Psoas muscle (tissue), 8 donors: ENCODE measurements around the gene RFC4. TPM values are rescaled to one million over a fixed set of nuclear protein-coding genes. Genes with fewer than 3 reads are reported as not detected.

Source experiments
- ATAC-seq, 4 donors: fragments of 200-7000 bp; cut with Tn5 transposase; one replicate each; pipeline ENCODE4 v1.9.1; 2020; ENCODE audit warnings: moderate library complexity in 3 of 4, mild to moderate bottlenecking in 2 of 4
- DNase-seq, 2 donors: peaks; one replicate each; pipeline ENCODE4 v3.0.0-alpha.2; 2020
- H3K27ac ChIP-seq: fragments of 200-600 bp; one replicate; pipeline ENCODE4 v1.8.0; 2022
- H3K27me3 ChIP-seq, 3 donors: fragments of 200-600 bp in 1 of 3; one replicate each; pipeline versions ENCODE4 v1.6.1 to v1.8.0; 2013 to 2022; ENCODE audit warnings: low read length in 2 of 3, mild to moderate bottlenecking in 2 of 3, moderate library complexity in 1 of 3; ENCODE audit not compliant: insufficient read depth in 3 of 3
- H3K36me3 ChIP-seq, 2 donors: fragments of 200-600 bp in 1 of 2; one replicate each; pipeline versions ENCODE4 v1.6.1 to v1.8.0; 2013 to 2022; ENCODE audit warnings: low read depth in 1 of 2, mild to moderate bottlenecking in 1 of 2, moderate library complexity in 1 of 2; ENCODE audit not compliant: insufficient read depth in 1 of 2
- H3K4me1 ChIP-seq: fragments of 200-600 bp; one replicate; pipeline ENCODE4 v1.8.0; 2022
- H3K4me3 ChIP-seq: fragments of 200-600 bp; one replicate; pipeline ENCODE4 v1.8.0; 2022; ENCODE audit warnings: mild to moderate bottlenecking
- H3K9me3 ChIP-seq: fragments of 200-600 bp; one replicate; pipeline ENCODE4 v1.8.0; 2022
- CTCF ChIP-seq: fragments of 200-600 bp; IDR thresholded peaks from one replicate; pipeline ENCODE4 v1.8.0; 2022; ENCODE audit warnings: antibody characterized with exemption
- WGBS, 3 donors: extraction: QIAGEN DNeasy Blood & Tissue Kit; methylation state at CpG; one replicate each; pipeline versions ENCODE4 v1.1.6 to v1.1.7; 2013; 5-methylcytosine and 5-hydroxymethylcytosine counted together
- intact Hi-C, 2 donors: fragments of 100-400 bp; cut with DNase I; formaldehyde crosslinking; loops; one replicate each; pipeline versions ENCODE4 v1.11.0 to v1.14.2; 2022
- polyA plus RNA-seq, 3 donors: library from polyadenylated mRNA; stranded (reverse); fragments of 200-250 nt; gene quantifications; one replicate each; pipeline ENCODE4 v1.2.3, GENCODE V29; 2013
- total RNA-seq, 4 donors: library from RNA; stranded (reverse); fragmentation: NEBNext Ultra II Directional in 2 of 4; extraction: Animal tissue kit (Norgen Biotek cat#: 25700) in 2 of 4; gene quantifications; one replicate each; pipeline versions ENCODE4 v1.2.1 to v1.2.4, GENCODE V29; 2021 to 2023
- donor health status: healthy with polysubstance abuse.
- donor health status: DM: no; HTN: no; CAD: no; lungs with moderate emphysema.
- donor health status: Bipolar disorder and iron deficiency.
- donor health status: healthy.
- donor health status: DM: yes; HTN: yes; CAD: no.
- donor health status: DM: no; HTN: no; CAD: no.
- donor health status: DM: no; HTN: no; CAD: no.
- donor health status: DM: yes; HTN: yes; CAD: no.

Gene RFC4
- total and polyA plus RNA-seq, 7 donors, result 3.4 to 20.6 (median 8.1) TPM

GRCh38 chr3:186842426-186843038 is 36.2 kb upstream of the RFC4 start, which contains the start of gene ADIPOQ:
ADIPOQ (plus strand) TSS chr3:186842710; CDS start chr3:186853059, 10,349 bp downstream.
- no peaks in the 10 kb centered on the region for H3K4me1 ChIP-seq
- no peak for TF ChIP-seq CTCF
- WGBS, 3 donors, result 72 to 74% (median 73%) methylated on average over 7 of the region's 7 CpGs

GRCh38 chr3:186841620-186842019 is 35.3 kb upstream of the RFC4 start:
- Histone ChIP-seq H3K4me3 (no peak overlapping the region), H3K27me3 (peaks cover 0 to 13% (median 0%) of the 10 kb centered on the region in 3 donors), H3K9me3 (no peaks in the 10 kb centered on the region), H3K27ac (no peak overlapping the region), H3K4me1 (no peaks in the 10 kb centered on the region), H3K36me3 (no peaks in the 10 kb centered on the region)
- ATAC-seq (no peak), DNase-seq (no peak)
- WGBS, 3 donors, result 52 to 67% (median 62%) methylated on average over 4 of the region's 4 CpGs
- TF ChIP-seq CTCF, result no peak
- intact Hi-C loops, result no loop called here

More at GRCh38 chr3:186842426-186843038, 36.2 kb upstream of the RFC4 start, which contains the start of gene ADIPOQ:
- intact Hi-C loops, result no loop called here
- no peak within 1 kb of the TSS for H3K4me3 ChIP-seq
- H3K27ac ChIP-seq, result no peak within 1 kb of the TSS
- H3K27me3 ChIP-seq, result peaks cover 0 to 13% (median 0%) of the 10 kb centered on the region in 3 donors
- DNase-seq (no peak), ATAC-seq (no peak)
- no peaks in the 10 kb centered on the region for H3K36me3 ChIP-seq
- H3K9me3 ChIP-seq, result no peaks in the 10 kb centered on the region

GRCh38 chr3:186839874-186840641 is 33.8 kb upstream of the RFC4 start:
- Histone ChIP-seq H3K36me3 (no peaks in the 10 kb centered on the region), H3K9me3 (no peaks in the 10 kb centered on the region), H3K4me3 (no peak overlapping the region), H3K27ac (no peak overlapping the region), H3K4me1 (no peaks in the 10 kb centered on the region), H3K27me3 (peaks cover 0 to 5% (median 0%) of the 10 kb centered on the region in 3 donors)
- TF ChIP-seq CTCF, result no peak
- 83 to 93% (median 87%) methylated on average over 17 of the region's 17 CpGs for WGBS, 3 donors
- intact Hi-C loops, result no loop called here
- no peak for DNase-seq
- peak in 1 of 4 donors; percentile 35 for ATAC-seq

GRCh38 chr3:186832276-186832675 is 26.0 kb upstream of the RFC4 start:
- intact Hi-C loops, result no loop called here
- ATAC-seq (no peak), DNase-seq (no peak)
- H3K4me3 ChIP-seq, result no peak overlapping the region
- no peaks in the 10 kb centered on the region for H3K36me3 ChIP-seq
- TF ChIP-seq CTCF, result no peak
- no peaks in the 10 kb centered on the region for H3K9me3 ChIP-seq
- H3K4me1 ChIP-seq, result no peaks in the 10 kb centered on the region
- no peak overlapping the region for H3K27ac ChIP-seq
- H3K27me3 ChIP-seq, result peaks cover 3 to 40% (median 11%) of the 10 kb centered on the region in 3 donors
- 73 to 87% (median 81%) methylated on average over 1 of the region's 1 CpG for WGBS, 3 donors
